ENCODE measurements around the gene KLK11.

The KLK11 gene

DNA sequence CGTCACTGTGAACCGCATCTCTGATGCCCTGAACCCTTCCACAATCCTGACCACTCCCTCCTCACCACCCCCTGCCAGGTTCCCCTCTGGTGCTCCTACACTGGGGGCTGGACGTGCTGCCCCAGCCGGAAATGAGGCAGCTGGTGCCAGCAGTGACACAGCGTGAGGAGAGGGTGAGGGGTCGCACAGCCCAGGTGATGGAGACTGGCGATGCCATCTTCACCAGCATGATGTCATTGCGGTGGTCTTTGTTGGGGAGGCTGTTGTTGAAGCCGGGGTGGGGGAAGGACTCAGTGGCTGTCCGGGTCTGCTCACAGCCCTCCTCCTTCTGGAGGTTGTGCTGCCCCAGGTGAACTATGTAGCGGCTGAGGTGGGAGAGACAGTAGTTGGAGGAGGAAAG, 2.5 kb downstream of the KLK11 start:
- no peaks in the 10 kb centered on the region for H3K9me3 ChIP-seq (ENCODE audit: insufficient read depth, low read depth, low read length)
- H3F3A ChIP-seq (ENCODE audit: low read depth): no peaks in the 10 kb centered on the region
- no peak overlapping the region for H3K9ac ChIP-seq (ENCODE audit: low read depth, low read length, poor library complexity, severe bottlenecking)
- no peaks in the 10 kb centered on the region for H3K27me3 ChIP-seq (ENCODE audit: insufficient read depth, low read length, poor library complexity, severe bottlenecking)
- H3K4me1 ChIP-seq (ENCODE audit: insufficient read depth, low read length, poor library complexity, severe bottlenecking): no peaks in the 10 kb centered on the region
- no peak overlapping the region for H2AFZ ChIP-seq (ENCODE audit: low read length)
- H3K9me2 ChIP-seq (replicated peaks; ENCODE audit: low read depth, low read length): no peaks in the 10 kb centered on the region
- TF ChIP-seq EZH2phosphoT487 (IDR thresholded peaks at IDR 0.05; ENCODE audit: borderline replicate concordance): no peak
- TF ChIP-seq, protein P1, sequence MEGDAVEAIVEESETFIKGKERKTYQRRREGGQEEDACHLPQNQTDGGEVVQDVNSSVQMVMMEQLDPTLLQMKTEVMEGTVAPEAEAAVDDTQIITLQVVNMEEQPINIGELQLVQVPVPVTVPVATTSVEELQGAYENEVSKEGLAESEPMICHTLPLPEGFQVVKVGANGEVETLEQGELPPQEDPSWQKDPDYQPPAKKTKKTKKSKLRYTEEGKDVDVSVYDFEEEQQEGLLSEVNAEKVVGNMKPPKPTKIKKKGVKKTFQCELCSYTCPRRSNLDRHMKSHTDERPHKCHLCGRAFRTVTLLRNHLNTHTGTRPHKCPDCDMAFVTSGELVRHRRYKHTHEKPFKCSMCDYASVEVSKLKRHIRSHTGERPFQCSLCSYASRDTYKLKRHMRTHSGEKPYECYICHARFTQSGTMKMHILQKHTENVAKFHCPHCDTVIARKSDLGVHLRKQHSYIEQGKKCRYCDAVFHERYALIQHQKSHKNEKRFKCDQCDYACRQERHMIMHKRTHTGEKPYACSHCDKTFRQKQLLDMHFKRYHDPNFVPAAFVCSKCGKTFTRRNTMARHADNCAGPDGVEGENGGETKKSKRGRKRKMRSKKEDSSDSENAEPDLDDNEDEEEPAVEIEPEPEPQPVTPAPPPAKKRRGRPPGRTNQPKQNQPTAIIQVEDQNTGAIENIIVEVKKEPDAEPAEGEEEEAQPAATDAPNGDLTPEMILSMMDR (conservative IDR thresholded peaks at IDR 0.05; ENCODE audit: low read length): no peak
- H3K36me3 ChIP-seq (ENCODE audit: insufficient read depth, low read length): no peaks in the 10 kb centered on the region
- H3K4me2 ChIP-seq (ENCODE audit: low read depth, low read length, poor library complexity, severe bottlenecking): no peak overlapping the region
- H3K4me3 ChIP-seq (ENCODE audit: low read length, poor library complexity, severe bottlenecking): no peak overlapping the region
- H4K20me1 ChIP-seq (ENCODE audit: insufficient read depth, low read length, poor library complexity, severe bottlenecking): no peaks in the 10 kb centered on the region
- H3K79me2 ChIP-seq (ENCODE audit: insufficient read depth, low read length): no peaks in the 10 kb centered on the region

DNA sequence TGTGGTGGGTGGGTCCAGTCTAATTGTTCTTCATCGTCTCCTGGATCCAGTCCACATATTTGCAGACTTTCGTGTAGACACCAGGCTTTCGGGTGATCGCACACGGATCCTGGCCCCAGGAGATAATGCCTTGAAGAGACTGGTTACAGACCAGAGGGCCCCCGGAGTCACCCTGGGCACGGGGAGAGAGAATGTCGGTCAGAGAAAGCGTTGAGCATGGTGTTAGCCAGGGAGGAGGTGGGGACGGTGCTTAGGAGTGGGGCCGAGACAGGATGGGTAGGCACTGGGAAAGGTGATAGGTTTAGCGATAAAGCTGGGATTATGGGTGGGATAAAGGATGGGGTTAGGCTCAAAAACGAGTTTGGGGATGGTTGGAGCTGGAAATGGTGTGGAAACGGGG, 3.9 kb downstream of the KLK11 start:
- Histone ChIP-seq H2AFZ (ENCODE audit: low read length) (no peak overlapping the region), H3K79me2 (ENCODE audit: insufficient read depth, low read length) (no peaks in the 10 kb centered on the region), H3K36me3 (ENCODE audit: insufficient read depth, low read length) (no peaks in the 10 kb centered on the region), H4K20me1 (ENCODE audit: insufficient read depth, low read length, poor library complexity, severe bottlenecking) (no peaks in the 10 kb centered on the region), H3K9ac (ENCODE audit: low read depth, low read length, poor library complexity, severe bottlenecking) (no peak overlapping the region), H3K4me2 (ENCODE audit: low read depth, low read length, poor library complexity, severe bottlenecking) (no peak overlapping the region), H3K4me3 (ENCODE audit: low read length, poor library complexity, severe bottlenecking) (no peak overlapping the region), H3K9me3 (ENCODE audit: insufficient read depth, low read depth, low read length) (no peaks in the 10 kb centered on the region), H3F3A (ENCODE audit: low read depth) (no peaks in the 10 kb centered on the region), H3K27me3 (ENCODE audit: insufficient read depth, low read length, poor library complexity, severe bottlenecking) (no peaks in the 10 kb centered on the region), H3K9me2 (replicated peaks; ENCODE audit: low read depth, low read length) (no peaks in the 10 kb centered on the region), H3K4me1 (ENCODE audit: insufficient read depth, low read length, poor library complexity, severe bottlenecking) (no peaks in the 10 kb centered on the region)
- TF ChIP-seq EZH2phosphoT487 (IDR thresholded peaks at IDR 0.05; ENCODE audit: borderline replicate concordance): no peak
- TF ChIP-seq, protein P1 (conservative IDR thresholded peaks at IDR 0.05; ENCODE audit: low read length): no peak

DNA sequence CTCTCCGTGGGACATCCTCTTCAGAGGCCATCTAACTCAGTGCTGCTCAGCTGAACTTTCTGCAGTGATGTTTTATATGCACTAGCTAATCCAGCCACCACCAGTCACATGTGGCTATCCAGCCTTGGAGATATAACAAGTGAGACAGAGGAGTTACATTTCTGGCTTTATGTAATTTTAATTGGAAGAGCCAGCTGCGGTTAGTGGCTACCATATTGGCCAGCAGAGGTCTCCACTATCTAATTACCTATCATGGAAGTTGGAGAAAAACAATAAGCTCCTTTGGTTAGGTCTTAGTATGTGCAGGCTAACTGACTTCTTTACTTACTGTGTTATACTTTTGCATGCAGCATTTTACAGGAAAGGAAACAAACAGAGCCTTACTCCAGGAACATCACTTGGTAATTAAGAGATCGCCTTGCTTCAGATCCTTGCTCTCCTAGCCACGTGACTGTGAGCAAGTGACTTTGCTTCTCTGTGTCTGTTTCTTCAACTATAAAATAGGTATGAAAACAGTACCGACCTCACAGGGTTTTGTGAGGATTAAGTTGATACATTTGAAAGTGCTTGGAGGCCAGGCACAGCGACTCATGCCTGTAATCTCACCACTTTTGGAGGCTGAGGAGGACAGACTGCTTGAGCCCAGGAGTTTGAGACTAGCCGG, 5.3 kb downstream of the KLK11 start:
- Histone ChIP-seq H3K79me2 (ENCODE audit: insufficient read depth, low read length) (no peaks in the 10 kb centered on the region), H3F3A (ENCODE audit: low read depth) (no peaks in the 10 kb centered on the region), H2AFZ (ENCODE audit: low read length) (peak overlapping the region; percentile 84)

More for the DNA sequence above, 5.3 kb downstream of the KLK11 start:
- Histone ChIP-seq H3K4me3 (ENCODE audit: low read length, poor library complexity, severe bottlenecking) (no peak overlapping the region), H4K20me1 (ENCODE audit: insufficient read depth, low read length, poor library complexity, severe bottlenecking) (no peaks in the 10 kb centered on the region), H3K9me2 (replicated peaks; ENCODE audit: low read depth, low read length) (no peaks in the 10 kb centered on the region), H3K4me1 (ENCODE audit: insufficient read depth, low read length, poor library complexity, severe bottlenecking) (no peaks in the 10 kb centered on the region), H3K27me3 (ENCODE audit: insufficient read depth, low read length, poor library complexity, severe bottlenecking) (no peaks in the 10 kb centered on the region), H3K36me3 (ENCODE audit: insufficient read depth, low read length) (no peaks in the 10 kb centered on the region), H3K9me3 (ENCODE audit: insufficient read depth, low read depth, low read length) (no peaks in the 10 kb centered on the region), H3K4me2 (ENCODE audit: low read depth, low read length, poor library complexity, severe bottlenecking) (no peak overlapping the region), H3K9ac (ENCODE audit: low read depth, low read length, poor library complexity, severe bottlenecking) (no peak overlapping the region)
- TF ChIP-seq EZH2phosphoT487 (IDR thresholded peaks at IDR 0.05; ENCODE audit: borderline replicate concordance): no peak
- TF ChIP-seq, protein P1 (conservative IDR thresholded peaks at IDR 0.05; ENCODE audit: low read length): peak; percentile 78

Data from Loucy (cell line).